DND-41 (cell line): Measurements from ENCODE around the gene BMERB1.

Experiments
- ATAC-seq: fragments of 200-7000 bp; cut with Tn5 transposase; 3 replicates; pipeline ENCODE4 v1.9.1; 2021; ENCODE audit warnings: low read depth; ENCODE audit not compliant: insufficient read depth
- DNase-seq: peaks from one replicate; pipeline ENCODE4 v3.0.0-alpha.2; 2020
- H2AFZ ChIP-seq: 2 replicates; pipeline ENCODE4 v1.6.0; 2012; ENCODE audit warnings: low read depth, low read length
- H3K27ac ChIP-seq: 2 replicates; pipeline ENCODE4 v1.5.1; 2012; ENCODE audit warnings: low read length, inconsistent platforms
- H3K27me3 ChIP-seq: fragments of 200-600 bp; sonication (generic); 2 replicates; pipeline ENCODE4 v1.6.0; 2012; ENCODE audit warnings: low read length, mild to moderate bottlenecking, inconsistent platforms; ENCODE audit not compliant: insufficient read depth, poor library complexity
- H3K36me3 ChIP-seq: 2 replicates; pipeline ENCODE4 v1.5.1; 2012; ENCODE audit warnings: low read length, inconsistent platforms; ENCODE audit not compliant: insufficient read depth
- H3K4me1 ChIP-seq: 2 replicates; pipeline ENCODE4 v1.5.1; 2012; ENCODE audit warnings: mild to moderate bottlenecking, low read length; ENCODE audit not compliant: insufficient read depth
- H3K4me2 ChIP-seq: 2 replicates; pipeline ENCODE4 v1.6.0; 2012; ENCODE audit warnings: mild to moderate bottlenecking, moderate library complexity, low read length, inconsistent platforms; ENCODE audit not compliant: insufficient read depth
- H3K4me3 ChIP-seq, 2 experiments: fragments of 200-600 bp in 1 of 2; shearing (Covaris generic) in 1 of 2; 2 replicates each; pipeline ENCODE4 v1.5.1; 2012 to 2016; ENCODE audit warnings: inconsistent platforms in 2 of 2, low read length in 2 of 2, mild to moderate bottlenecking in 2 of 2, low read depth in 1 of 2, moderate library complexity in 1 of 2
- H3K79me2 ChIP-seq: 2 replicates; pipeline ENCODE4 v1.6.0; 2012; ENCODE audit warnings: low read length, inconsistent platforms; ENCODE audit not compliant: insufficient read depth
- H3K9ac ChIP-seq: 2 replicates; pipeline ENCODE4 v1.6.0; 2012; ENCODE audit warnings: low read depth, mild to moderate bottlenecking, inconsistent platforms, low read length, moderate library complexity
- H3K9me3 ChIP-seq: 2 replicates; pipeline ENCODE4 v1.5.1; 2012; ENCODE audit warnings: low read length, moderate library complexity, mild to moderate bottlenecking, inconsistent platforms; ENCODE audit not compliant: insufficient read depth, severe bottlenecking
- H4K20me1 ChIP-seq: 2 replicates; pipeline ENCODE4 v1.6.0; 2012; ENCODE audit warnings: low read length; ENCODE audit not compliant: insufficient read depth
- EZH2 ChIP-seq: IDR thresholded peaks from 3 replicates; pipeline ENCODE4 v1.6.1; 2012; ENCODE audit warnings: borderline replicate concordance, low read depth, mild to moderate bottlenecking, moderate library complexity, low read length, inconsistent platforms; ENCODE audit not compliant: severe bottlenecking
- TF ChIP-seq, protein P1 (sequence below): IDR thresholded peaks from 2 replicates; pipeline ENCODE4 v1.5.1; 2012; ENCODE audit warnings: borderline replicate concordance, low read length, moderate library complexity, mild to moderate bottlenecking; ENCODE audit not compliant: poor library complexity, severe bottlenecking; ENCODE audit errors: extremely low read depth

BMERB1 gene

DNA sequence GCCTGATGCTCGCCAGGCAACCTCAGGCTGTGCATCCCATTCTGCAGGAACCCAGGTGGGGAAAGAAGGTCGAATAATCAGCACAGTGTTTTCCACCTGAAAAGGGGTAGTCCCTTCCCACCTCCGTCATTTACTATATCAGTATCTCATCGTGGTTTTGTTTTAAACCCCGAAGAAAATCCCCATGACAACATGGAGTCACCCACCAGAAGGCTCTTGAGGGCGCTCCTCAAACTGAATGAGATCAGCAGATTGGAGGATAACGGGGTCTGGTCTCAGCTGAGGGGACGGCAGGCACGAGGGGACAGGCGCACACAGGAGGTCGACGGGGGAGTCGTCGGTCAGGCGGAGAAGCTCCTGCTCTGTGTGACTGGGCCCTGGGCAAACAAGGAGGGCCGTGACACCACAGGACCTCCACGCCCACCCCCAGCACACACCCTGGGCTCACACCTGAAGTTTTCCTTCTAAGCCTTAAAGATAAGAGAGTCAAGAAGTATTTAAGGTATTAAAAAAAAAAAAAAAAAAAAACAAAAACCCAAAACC lies 164.3 kb downstream of the BMERB1 start:
- TF ChIP-seq EZH2 = no peak
- TF ChIP-seq, protein P1, sequence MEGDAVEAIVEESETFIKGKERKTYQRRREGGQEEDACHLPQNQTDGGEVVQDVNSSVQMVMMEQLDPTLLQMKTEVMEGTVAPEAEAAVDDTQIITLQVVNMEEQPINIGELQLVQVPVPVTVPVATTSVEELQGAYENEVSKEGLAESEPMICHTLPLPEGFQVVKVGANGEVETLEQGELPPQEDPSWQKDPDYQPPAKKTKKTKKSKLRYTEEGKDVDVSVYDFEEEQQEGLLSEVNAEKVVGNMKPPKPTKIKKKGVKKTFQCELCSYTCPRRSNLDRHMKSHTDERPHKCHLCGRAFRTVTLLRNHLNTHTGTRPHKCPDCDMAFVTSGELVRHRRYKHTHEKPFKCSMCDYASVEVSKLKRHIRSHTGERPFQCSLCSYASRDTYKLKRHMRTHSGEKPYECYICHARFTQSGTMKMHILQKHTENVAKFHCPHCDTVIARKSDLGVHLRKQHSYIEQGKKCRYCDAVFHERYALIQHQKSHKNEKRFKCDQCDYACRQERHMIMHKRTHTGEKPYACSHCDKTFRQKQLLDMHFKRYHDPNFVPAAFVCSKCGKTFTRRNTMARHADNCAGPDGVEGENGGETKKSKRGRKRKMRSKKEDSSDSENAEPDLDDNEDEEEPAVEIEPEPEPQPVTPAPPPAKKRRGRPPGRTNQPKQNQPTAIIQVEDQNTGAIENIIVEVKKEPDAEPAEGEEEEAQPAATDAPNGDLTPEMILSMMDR = no peak
- Histone ChIP-seq H3K27me3 (no peaks in the 10 kb centered on the region), H3K4me3 (no peak overlapping the region), H3K36me3 (peaks cover 84% of the 10 kb centered on the region), H3K27ac (no peak overlapping the region), H3K9me3 (no peaks in the 10 kb centered on the region), H4K20me1 (no peaks in the 10 kb centered on the region; the same call in 1 of the 2 replicates), H3K4me2 (no peak overlapping the region), H2AFZ (no peak overlapping the region), H3K4me1 (no peaks in the 10 kb centered on the region), H3K9ac (no peak overlapping the region), H3K79me2 (no peaks in the 10 kb centered on the region)
- no peak for DNase-seq
- ATAC-seq = no peak

DNA sequence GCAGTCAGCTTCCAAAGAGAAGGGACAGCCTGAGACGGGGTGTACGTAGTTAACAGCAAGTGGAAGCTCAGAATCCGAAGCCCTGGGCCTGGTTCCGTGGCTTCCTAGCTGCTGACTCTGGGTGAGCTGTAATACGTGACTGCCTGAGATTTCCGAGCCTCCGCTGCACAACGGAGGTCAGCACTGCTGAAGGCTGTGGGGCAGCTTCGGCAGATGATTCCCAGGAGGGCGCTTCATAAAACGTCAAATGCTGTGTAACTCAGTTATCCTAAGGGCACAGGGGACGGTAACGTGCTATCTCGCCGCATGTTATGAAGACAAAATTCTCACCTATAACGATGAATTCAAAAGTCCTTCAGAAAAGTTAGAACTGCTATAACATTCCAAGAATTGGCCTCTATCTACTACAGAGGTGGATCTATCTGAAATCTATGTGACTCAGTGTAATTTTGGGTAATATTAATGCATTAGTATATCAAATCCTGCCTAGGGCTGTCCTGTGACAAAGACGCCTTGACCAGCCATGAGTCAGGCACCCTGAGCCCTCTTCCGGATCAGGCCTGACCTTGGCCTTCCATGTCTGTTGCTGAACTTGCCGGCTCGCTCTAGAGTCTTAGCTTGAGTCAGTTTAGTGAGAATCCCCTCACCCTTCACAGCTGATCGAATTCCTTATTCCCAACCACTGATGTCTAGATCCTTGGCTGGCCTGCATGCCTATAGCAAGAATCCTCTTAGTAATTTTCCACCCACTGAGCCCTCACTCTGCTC lies 165.1 kb downstream of the BMERB1 start:
- Histone ChIP-seq H3K9ac (no peak overlapping the region), H3K27ac (no peak overlapping the region), H3K4me1 (no peaks in the 10 kb centered on the region), H3K27me3 (no peaks in the 10 kb centered on the region), H3K9me3 (no peaks in the 10 kb centered on the region), H3K4me3 (no peak overlapping the region), H2AFZ (no peak overlapping the region), H3K36me3 (peaks cover 92% of the 10 kb centered on the region), H3K4me2 (no peak overlapping the region), H3K79me2 (no peaks in the 10 kb centered on the region), H4K20me1 (no peaks in the 10 kb centered on the region; the same call in 1 of the 2 replicates)
- no peak for ATAC-seq
- no peak for DNase-seq
- no peak for TF ChIP-seq EZH2
- TF ChIP-seq, protein P1 = no peak

DNA sequence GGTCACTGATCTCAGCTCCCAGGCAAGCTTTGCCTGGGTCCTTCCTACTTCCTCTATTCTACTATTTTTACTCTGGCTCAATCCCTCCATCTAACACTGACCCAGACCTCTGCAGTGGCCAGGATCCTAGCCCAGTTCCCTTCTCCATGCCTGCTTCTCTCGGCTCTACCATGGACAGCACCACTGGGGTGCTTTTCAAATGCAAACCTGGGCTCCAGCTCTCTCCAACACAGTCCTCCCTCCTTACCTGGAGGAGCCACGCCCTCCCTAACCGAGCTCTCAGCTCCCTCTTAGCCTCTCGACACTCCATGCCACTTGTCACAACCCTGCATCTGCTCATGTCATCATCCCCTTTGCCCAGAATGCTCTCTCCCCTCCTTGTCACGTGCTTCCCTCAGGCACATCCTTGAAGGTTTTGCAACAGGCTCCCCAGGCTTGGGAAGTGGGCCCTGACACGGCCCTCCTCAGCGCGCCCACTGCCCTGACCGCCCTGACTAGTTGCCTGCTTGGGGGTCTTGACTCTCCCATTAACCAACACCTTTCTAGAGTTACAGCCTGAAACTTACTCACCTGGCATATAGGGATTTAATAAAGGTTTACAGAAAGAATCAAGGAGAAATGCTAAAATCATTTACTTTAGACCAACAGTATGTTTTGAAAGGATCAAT lies 167.0 kb downstream of the BMERB1 start:
- DNase-seq = no peak
- no peak for TF ChIP-seq EZH2
- TF ChIP-seq, protein P1 = no peak
- H3K36me3 ChIP-seq = peaks cover 97% of the 10 kb centered on the region
- H4K20me1 ChIP-seq = no peaks in the 10 kb centered on the region; the same call in 1 of the 2 replicates
- no peaks in the 10 kb centered on the region for H3K27me3 ChIP-seq
- no peaks in the 10 kb centered on the region for H3K79me2 ChIP-seq
- H2AFZ ChIP-seq = no peak overlapping the region
- H3K4me2 ChIP-seq = no peak overlapping the region
- no peak overlapping the region for H3K9ac ChIP-seq
- no peaks in the 10 kb centered on the region for H3K4me1 ChIP-seq
- no peak for ATAC-seq
- no peaks in the 10 kb centered on the region for H3K9me3 ChIP-seq
- H3K4me3 ChIP-seq = no peak overlapping the region
- H3K27ac ChIP-seq = no peak overlapping the region
